Measurements from ENCODE around the gene MSANTD7. TPM values are rescaled to one million over a fixed set of nuclear protein-coding genes. Genes with fewer than 3 reads are reported as not detected.

The MSANTD7 gene
- total and polyA plus RNA-seq, 9 of the 15 experiments (the other 6 are each of a cell fraction or from before 2014, with no cell fraction given) = 5.2 to 27.3 (median 23.6) TPM

GRCh38 chr10:14878266-14879123, 40.4 kb downstream of the MSANTD7 start, which contains the start of gene SUV39H2 (continued):
- TF ChIP-seq CREB1 (IDR thresholded peaks at IDR 0.05) = peak; percentile 85
- peak; percentile 79 for TF ChIP-seq CREB1 (CRISPR knock-in tag; IDR thresholded peaks at IDR 0.05)
- TF ChIP-seq ZNF830 (CRISPR knock-in tag; IDR thresholded peaks at IDR 0.05) = no peak
- TF ChIP-seq ZFP36 (IDR thresholded peaks at IDR 0.05; ENCODE audit: low read depth, low read length, partially characterized antibody) = no peak
- TF ChIP-seq STAT6 (CRISPR knock-in tag; IDR thresholded peaks at IDR 0.05) = peak; percentile 59; the same call in 1 of the 2 replicates
- TF ChIP-seq ZNF175 (CRISPR knock-in tag; IDR thresholded peaks at IDR 0.05; ENCODE audit: low read depth) = peak; percentile 49; the same call in 1 of the 2 replicates
- TF ChIP-seq NR2C2 (CRISPR knock-in tag; IDR thresholded peaks at IDR 0.05) = no peak
- TF ChIP-seq NR2C2 (tag; IDR thresholded peaks at IDR 0.05) = 0 out of 2 replicates have a peak, but pooled peaks have one; percentile 21
- TF ChIP-seq SRSF3 (IDR thresholded peaks at IDR 0.05; ENCODE audit: insufficient read depth, low read length) = no peak
- peak; percentile 79 to 88 for TF ChIP-seq E2F6 (IDR thresholded peaks at IDR 0.05; ENCODE audit: borderline replicate concordance in 1 of 2, extremely low read depth in 1 of 2, insufficient read depth in 1 of 2, insufficient read length in 1 of 2, low read depth in 1 of 2, low read length in 1 of 2, poor library complexity in 1 of 2, severe bottlenecking in 1 of 2)
- TF ChIP-seq ATF3 (IDR thresholded peaks at IDR 0.05) = no peak
- TF ChIP-seq ATF3 (CRISPR knock-in tag; conservative IDR thresholded peaks at IDR 0.05) = peak; percentile 59; the same call in 1 of the 2 replicates
- no peak for TF ChIP-seq HMG20B (CRISPR knock-in tag; IDR thresholded peaks at IDR 0.05)
- peak; percentile 33; the same call in 1 of the 2 replicates for TF ChIP-seq ZNF76 (CRISPR knock-in tag; IDR thresholded peaks at IDR 0.05; ENCODE audit: borderline replicate concordance)
- TF ChIP-seq ZBTB12 (CRISPR knock-in tag; IDR thresholded peaks at IDR 0.05) = 0 out of 2 replicates have a peak, but pooled peaks have one; percentile 55
- peak; percentile 94 for TF ChIP-seq PHF8 (IDR thresholded peaks at IDR 0.05; ENCODE audit: borderline replicate concordance, low read length)
- TF ChIP-seq JUND (IDR thresholded peaks at IDR 0.05; ENCODE audit: borderline replicate concordance, low read depth, low read length) = peak; percentile 41
- TF ChIP-seq JUND (tag; IDR thresholded peaks at IDR 0.05; ENCODE audit: borderline replicate concordance, low read depth, low read length) = no peak; the same call in 2 of the 3 replicates
- TF ChIP-seq GABPB1 (CRISPR knock-in tag; IDR thresholded peaks at IDR 0.05) = peak; percentile 76

All from K562 (cell line).